NCI-H2029 treated with DMSO at 0.1 percent for 48 hours (cell line): ENCODE measurements around the gene TTC38.

ENCODE experiments used
- DNase-seq: peaks from one replicate; lab custom pipeline; 2025; lab: John Stamatoyannopoulos, UW

The TTC38 gene

DNA sequence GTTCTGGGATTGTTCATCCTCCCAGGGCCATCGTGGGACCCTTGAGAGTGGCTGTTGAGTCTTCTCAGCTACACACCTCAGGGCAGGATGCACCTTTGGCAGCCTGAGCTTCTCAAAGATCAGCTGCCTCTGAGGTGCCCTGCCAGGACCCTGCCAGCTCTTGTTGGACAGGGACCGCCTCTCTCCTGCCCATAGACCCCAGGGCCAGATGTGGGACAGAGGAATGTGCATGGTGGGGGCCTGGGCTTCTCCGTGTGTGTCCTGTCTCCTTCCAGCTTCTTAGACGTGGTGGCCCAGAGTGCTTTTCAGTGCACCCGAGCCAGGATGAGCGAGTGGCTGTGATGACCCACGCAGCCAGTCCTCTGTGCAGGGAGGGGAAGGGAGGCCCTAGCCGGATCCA, 61.8 kb downstream of the TTC38 start:
- DNase-seq = no peak

DNA sequence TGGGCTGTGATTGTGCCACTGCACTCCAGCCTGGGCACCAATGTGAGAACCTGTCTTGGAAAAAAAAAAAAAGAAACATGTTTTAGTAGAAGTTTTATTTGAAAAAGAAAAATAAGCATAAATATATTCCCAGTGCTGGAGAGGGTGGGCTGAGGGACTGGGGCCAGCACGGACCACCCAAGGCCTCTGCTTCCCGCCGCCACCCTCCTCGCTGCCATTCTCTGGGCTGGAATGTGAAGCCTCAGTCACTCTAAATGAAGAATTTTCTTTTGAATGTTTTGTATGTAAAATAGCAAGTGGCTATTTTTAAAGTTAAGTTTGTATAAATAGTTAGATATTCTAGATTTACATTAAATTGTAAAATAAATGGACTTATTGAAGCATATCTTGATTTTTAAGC, 62.6 kb downstream of the TTC38 start:
- no peak for DNase-seq

DNA sequence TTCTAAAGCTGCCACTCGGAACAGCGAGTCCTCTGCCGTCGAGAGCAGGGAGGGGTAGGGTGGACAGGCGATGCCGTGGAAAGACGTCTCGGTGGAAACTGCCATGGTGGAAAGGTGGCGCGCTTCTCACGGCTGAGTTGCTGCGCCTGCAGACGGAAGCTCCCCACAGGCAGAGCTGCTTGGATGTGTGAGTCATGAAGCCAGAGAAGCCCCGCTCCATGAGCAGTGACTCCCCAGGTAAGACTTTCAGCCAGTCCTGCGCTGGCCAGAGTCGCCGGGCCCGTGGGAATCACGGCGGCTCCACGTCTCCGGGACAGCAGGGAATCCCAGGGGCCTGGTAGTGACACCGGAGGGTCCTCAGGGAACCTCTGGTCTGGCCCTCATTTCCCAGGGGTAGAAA, 63.7 kb downstream of the TTC38 start:
- no peak for DNase-seq

DNA sequence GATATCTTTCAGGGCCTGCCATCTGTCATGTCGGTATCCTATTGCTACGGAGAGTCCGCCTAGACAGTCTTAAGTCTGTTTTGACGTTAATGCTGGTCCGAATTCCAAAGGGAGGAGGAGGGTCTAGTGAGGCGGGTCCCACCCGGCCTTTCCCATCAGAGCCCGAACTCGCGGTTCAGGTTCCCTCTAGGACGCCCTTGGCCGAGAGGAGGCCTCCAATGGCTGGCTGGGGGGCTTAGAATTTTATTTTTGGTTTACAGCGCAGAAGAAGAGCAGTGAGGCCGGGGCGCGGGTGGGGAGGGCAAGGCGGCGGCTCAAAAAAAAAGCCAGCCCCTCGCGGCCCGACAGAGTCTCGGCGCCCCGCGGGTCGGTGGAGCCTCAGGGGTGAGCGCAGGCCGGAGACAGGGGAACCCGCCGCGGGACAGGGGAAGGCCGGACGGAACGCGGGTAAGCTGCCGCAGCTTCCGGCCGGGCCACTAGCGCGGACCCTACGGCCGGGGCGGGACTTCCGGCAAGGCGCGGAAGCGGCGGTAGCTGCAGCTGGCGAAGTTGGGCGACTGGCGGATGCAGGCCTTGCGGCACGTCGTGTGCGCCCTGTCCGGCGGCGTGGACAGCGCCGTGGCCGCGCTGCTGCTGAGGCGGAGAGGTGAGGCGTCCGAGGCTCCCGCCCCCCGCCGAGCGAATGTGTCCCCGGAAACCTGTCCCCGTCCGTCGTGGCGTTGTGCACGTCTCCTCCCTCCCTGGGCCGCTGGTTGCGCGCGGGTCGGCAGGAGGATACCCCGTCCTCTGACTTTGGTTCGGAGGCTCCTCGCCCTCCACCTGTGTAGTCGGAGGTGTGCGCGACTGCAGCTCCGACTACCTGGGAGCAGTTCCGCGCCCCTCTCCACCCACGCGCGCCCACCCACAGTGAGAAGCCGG, 67.7 kb downstream of the TTC38 start, which contains the start of gene TRMU:
TSS of gene TRMU (plus strand) at position 514 of the 918 bp plus-strand sequence. CDS start at position 565, 51 bp downstream.
- peak; percentile 9 for DNase-seq

DNA sequence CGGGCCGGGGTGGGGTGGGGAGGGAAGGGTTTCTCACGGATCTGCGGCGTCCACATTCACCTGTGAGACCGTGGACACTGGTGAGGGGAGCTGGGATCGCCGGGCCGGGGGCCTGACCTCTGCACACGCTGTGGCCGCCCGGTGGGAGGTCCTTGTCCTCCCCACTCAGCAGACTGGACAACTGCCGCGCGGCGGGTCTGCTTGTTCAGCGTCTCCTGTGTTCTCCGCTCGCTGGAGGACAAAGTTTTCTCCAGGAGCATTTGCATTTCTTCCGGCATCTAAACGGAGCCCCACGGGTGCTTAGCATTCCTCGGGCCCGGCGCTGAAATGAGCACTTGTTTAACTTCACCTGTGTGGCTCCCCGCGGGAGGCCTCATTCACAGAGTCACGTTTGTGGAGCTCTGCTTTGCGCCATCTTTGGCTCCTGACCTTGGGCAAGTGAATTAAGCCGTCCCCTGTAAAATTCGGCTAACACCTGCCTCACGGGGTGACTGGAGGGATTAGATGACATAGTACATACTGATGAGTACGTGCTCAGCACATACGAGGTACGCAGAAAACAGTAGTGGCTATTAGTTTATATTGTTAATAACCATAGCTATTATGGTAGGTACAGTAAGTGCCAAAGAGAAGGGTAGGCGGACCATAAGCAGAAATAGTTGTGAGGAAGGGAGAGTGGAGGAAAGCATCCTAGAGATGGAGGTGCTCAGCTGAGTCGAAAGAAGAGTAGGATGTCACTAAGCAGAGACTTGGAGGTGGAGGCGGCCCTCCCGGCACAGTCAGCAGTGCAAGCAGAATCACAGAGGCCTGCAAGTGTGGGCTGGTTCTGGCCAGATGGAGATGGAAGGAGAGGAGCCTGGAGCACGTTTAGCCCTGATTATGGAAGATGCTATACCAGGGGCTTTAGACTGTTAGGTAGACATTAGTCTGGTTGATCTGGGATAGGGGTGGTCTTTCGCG, 68.6 kb downstream of the TTC38 start:
- no peak for DNase-seq

DNA sequence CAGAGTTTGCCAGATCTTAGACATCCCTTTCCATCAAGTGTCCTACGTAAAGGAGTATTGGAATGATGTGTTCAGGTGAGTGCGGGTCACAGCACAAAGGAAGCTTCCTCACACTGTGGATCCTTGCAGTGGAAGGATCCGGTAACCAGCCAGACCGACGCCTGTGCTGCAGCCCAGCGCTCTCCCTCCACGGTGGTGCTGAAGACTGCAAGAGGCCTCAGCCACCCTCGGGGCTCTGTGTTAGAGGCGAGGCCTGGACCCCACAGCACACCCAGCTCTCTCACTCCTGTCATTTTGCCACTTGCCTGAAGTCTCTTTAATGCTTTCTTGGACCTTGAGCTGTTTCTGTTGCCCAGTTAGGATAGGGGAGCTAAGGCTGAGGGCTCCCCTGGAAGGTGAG, 70.1 kb downstream of the TTC38 start:
- no peak for DNase-seq

DNA sequence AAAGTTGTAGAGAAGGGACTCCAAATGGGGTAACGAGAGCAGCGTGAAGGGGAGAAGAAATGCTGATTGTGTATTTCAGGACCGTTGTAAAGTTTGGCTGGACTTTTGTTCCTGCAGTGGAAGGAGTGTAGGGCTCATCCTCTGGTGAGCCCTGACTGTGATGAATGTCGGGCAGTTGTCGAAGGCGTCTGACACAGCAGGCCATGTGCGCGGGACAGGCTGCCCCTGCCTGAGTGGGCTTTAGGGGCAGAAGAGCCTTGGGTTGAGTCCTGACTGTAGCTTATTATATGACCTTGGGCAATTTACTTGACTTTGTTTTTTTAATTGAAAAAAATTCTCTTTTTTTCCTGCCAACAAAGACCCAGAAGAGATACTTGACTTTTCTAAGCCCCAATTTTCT, 70.8 kb downstream of the TTC38 start:
- no peak for DNase-seq

DNA sequence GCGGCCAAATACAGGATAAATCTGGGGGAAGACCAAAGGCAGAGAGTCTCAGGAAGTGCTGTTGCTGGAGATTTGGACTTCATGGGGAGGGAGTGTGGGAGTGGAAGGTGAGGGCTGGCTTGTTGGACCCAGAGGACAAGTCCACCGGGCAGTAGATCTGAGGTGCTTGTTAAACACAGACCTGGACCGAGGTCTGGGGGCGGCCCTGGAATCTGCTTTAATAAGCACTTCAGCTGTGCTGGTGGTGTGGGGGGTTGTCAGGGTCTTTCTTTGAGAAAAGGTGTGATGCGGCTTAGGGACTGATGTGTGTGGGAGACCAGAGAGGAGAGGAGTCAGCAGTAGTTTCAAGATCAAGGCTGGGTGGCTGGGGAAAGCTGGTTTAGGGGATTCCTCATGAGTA, 72.1 kb downstream of the TTC38 start:
- DNase-seq = no peak

DNA sequence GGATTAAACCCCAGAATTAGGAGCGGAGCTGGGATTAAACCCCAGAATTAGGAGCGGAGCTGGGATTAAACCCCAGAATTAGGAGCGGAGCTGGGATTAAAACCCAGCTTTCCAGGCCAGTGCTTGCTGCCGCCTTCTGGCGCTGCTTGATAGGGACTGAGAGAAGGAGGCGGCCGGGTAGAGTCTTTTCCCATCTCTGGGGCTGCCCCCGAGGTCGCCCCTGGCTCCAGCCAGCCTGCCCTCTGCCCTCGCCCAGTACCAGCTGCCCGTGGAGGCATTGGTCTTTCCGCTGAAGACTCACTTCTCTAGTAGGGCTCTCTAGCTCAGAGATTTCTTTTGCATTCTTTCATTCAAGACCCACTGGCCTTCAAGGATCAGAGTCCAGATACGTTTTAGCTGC, 72.9 kb downstream of the TTC38 start:
- DNase-seq = no peak
